ENCODE measurements around the gene SPAAR. TPM values are rescaled to one million over a fixed set of nuclear protein-coding genes. Genes with fewer than 3 reads are reported as not detected.

The SPAAR gene
- total RNA-seq, 4 donors from 2014 or later = 7.8 to 42.4 (median 12.8) TPM

GRCh38 chr9:35919212-35920008 lies 10.1 kb downstream of the SPAAR start:
- no peak for TF ChIP-seq CTCF (IDR thresholded peaks at IDR 0.05; ENCODE audit: low read depth)

GRCh38 chr9:35920051-35920620 lies 10.8 kb downstream of the SPAAR start:
- TF ChIP-seq CTCF (IDR thresholded peaks at IDR 0.05; ENCODE audit: low read depth) = no peak

- TF ChIP-seq CTCF (IDR thresholded peaks at IDR 0.05; ENCODE audit: low read depth) = no peak
Observed at GRCh38 chr9:35923598-35923926, 14.3 kb downstream of the SPAAR start.

GRCh38 chr9:35923927-35924763 lies 14.9 kb downstream of the SPAAR start:
- no peak for TF ChIP-seq CTCF (IDR thresholded peaks at IDR 0.05; ENCODE audit: low read depth)

- no peak for TF ChIP-seq CTCF (IDR thresholded peaks at IDR 0.05; ENCODE audit: low read depth)
Observed at GRCh38 chr9:35928591-35929452, 19.5 kb downstream of the SPAAR start.

GRCh38 chr9:35929453-35929718 lies 20.1 kb downstream of the SPAAR start:
- no peak for TF ChIP-seq CTCF (IDR thresholded peaks at IDR 0.05; ENCODE audit: low read depth)
